Activated CD8-positive, alpha-beta memory T cell treated with anti-CD3 and anti-CD28 coated beads, Interleukin-2, amount 50 U/mL, for 24 hours (primary cell): ENCODE data around the gene PDXDC1.
"Not testable (repeated sequence)": the region's sequence is repeated elsewhere in the genome, so short reads cannot be mapped to it uniquely, and the experiment has no call there.

Experiments used
- DNase-seq: peaks from one replicate; pipeline ENCODE4 v3.0.0-alpha.2; 2020; ENCODE audit errors: extremely low read depth

The PDXDC1 gene

DNA sequence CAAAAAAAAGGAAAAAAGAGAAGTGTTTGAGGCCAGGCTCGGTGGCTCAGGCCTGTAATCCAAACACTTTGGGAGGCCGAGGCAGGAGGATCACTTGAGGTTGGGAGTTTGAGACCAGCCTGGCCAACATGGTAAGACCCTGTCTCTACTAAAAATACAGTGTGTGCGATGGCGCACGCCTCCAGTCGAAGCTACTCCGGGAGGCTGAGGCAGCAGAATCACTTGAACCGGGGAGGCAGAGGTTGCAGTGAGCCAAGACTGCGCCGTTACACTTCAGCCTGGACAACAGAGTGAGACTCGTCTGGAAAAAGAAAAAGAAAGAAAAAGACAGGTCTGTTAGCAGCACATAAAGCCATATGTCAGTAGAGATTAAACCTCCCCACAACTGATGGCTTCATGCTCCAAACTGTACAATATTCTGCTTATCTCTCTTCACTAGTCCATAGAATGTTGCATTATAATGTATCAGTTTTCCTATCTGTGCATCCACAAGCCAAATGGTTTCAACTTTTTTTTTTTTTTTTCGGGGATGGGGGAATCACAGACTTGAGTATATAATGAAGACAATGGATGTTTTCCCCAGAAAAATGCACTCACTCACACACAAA lies 3.1 kb upstream of the PDXDC1 start:
- DNase-seq: not testable (repeated sequence)

DNA sequence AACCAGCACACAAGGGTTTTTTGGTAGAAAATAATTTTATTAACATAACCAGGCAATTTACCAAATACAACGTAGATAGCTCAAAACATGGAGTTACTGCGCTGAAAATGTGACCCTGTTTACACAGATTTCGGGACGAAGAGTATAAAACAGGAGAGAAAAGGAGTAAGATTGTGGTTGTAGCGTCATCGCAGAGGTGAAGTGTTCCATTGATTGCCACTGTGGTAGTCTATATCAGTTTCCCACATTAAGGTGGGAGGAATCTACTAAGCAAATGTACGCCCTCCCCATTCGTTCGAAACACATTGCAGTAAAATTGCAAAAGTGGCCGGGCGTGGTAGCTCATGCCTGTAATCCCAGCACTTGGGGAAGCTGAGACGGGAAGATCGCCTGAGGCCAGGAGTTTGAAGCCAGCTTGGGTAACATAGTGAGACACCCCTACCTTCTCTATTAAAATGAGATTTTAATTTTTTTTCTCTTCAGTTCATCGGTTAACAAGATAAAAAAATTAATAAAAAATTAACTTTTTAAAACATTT lies 972 bp upstream of the PDXDC1 start:
- not testable (repeated sequence) for DNase-seq

DNA sequence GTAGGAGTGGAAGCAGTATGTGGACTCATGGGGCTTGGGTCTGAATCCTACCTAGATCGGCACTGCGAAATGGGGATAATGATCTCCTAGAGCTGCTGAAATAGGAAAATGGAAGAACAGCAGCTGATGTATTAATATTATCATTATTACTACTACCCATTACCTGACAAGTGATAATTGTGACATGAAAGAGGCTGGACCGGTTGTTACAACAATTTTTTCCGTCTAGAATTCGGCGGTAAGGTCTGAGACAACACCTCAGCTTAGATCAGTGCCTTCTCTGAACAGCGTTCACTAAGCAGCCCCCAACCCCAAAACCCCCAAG lies 533 bp upstream of the PDXDC1 start:
- not testable (repeated sequence) for DNase-seq

DNA sequence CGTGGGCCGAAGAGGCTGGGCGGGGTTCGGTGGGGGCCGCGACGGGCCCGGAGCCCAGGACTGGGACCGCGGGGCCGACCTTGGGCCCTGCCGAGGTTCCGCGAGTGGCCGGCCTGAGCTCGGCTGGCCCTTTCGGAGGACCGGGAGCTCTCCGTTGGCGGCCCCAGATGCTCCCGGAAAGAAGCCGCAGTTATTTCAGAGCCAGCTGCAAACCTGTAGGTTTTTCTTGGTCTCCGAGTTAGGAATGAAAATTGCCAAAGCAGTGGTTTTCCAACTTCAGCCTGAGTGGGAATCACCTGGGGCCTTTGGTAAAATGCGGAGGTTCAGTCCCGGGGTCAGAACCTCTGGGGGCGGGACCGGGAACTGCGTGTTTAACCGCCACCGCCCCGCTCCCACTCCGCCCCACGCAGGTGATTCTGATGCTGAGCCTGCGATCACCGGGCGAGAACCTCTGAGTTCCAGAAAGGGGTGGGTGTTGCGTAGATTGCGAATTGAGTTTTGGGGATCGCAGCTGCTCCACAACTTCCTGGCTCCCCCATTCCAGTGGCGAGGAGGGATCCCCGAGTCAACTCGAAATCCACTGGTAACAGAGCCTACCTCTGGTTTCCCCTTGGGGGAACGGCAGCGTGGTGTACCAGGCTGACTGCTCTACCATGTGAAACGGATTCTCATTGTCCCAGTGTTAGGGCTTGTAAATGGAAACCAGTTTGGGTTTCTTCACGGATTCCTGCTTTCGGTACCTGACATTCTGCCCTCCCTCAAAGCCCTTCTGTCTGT lies 780 bp downstream of the PDXDC1 start:
- not testable (repeated sequence) for DNase-seq

- DNase-seq: not testable (repeated sequence)
Observed at GRCh38 chr16:14976971-14977736, 2.3 kb downstream of the PDXDC1 start.

DNA sequence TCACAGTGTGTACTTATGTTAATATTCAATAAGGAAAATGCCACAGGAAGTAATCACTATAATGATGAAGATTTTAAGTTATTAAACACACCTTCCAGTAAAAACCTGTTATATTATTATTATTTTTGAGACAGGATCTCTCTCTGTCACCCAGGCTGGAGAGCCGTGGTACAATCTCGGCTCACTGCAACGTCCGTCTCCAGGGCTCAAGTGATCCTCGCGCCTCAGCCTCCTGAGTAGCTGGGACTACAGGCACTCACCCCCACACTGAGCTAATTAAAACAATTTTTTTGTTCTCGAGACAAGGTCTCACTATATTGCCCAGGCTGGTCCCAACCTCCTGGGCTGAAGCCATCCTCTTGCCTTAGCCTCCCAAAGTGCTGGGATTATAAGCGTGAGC lies 3.5 kb downstream of the PDXDC1 start:
- not testable (repeated sequence) for DNase-seq

DNA sequence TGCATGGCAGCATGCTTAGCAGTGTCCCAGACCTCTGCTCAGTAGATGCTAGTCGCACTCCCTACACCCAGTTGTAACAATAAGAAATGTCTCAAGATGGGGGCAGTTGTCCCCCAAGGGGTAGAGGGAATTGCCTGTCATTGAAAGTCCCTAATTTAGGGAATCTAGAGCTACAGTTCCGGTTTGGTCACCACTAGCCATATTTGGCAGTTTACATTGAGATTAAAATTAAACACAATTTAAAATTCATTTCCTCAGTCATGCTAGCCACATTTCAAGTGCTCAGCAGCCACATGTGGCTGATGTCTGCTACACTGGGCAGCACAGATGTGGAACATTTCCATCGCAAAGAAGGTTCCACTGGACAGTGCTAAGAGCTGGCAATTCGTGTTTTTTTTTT lies 4.1 kb downstream of the PDXDC1 start:
- not testable (repeated sequence) for DNase-seq

- not testable (repeated sequence) for DNase-seq
Observed at GRCh38 chr16:14981234-14981633, 6.4 kb downstream of the PDXDC1 start.

DNA sequence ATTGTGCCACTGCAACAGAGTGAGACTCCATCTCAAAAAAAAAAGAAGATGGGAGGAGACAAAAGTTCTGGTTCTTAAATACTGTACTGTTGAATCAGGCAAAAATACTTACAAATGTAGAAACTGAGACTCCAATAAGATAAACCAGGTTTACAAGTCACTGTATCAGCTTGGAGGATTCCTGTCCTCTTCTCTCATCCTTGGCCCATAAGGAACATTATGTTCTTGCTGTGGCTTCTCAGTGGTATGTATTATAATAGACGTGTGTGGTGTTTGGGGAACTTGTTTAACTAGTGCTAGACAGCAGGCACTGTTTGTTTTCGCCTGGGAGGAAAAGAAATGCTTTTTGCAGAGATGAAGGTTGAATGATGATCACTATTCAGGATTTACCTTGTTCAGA lies 7.7 kb downstream of the PDXDC1 start:
- not testable (repeated sequence) for DNase-seq

DNA sequence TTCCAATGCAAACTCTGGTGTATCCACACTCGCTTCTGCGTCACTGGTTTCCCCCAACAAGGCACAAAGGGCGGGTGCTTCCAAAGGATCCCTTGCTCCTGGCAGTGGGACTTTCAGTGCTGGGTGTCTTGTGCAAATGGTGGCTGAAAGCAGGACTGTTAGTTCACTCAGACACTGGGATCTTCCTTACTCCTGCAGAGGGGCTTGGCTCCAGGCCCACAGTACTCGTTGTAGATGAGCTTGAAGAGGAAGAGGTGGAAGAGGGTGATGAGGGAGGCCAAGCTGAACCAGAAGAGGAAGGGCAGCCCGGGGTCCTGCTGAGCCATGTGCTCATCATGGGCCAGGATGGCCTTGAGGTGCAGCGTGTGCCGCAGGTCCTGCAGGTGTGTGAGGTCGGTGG lies 13.3 kb downstream of the PDXDC1 start:
- DNase-seq: not testable (repeated sequence)

DNA sequence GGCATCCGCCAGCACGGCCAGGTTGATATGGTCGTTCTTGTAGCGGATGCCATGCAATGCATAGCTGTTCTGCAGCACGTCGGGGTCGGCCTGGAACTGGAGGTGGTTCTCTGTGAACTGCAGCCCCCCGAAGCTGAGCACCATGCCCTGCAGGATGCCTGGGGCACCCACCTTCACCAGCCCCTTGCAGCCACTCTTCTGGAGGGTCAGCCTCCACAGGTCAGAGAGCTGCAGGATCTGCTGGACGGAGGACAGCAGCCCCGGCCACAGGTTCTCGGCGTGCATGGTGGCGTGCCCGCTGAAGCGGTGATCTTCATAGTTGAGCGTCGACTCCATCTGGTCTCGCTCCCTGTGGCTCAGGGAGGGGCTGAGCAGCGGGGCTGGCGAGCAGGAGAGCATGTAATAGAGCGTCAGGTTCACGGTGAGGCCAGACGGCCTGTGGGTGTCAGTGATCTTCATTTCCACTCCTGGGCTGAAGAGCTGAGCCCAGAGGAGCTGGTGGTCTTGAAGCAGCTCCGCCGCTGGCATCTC lies 13.9 kb downstream of the PDXDC1 start:
- DNase-seq: not testable (repeated sequence)

DNA sequence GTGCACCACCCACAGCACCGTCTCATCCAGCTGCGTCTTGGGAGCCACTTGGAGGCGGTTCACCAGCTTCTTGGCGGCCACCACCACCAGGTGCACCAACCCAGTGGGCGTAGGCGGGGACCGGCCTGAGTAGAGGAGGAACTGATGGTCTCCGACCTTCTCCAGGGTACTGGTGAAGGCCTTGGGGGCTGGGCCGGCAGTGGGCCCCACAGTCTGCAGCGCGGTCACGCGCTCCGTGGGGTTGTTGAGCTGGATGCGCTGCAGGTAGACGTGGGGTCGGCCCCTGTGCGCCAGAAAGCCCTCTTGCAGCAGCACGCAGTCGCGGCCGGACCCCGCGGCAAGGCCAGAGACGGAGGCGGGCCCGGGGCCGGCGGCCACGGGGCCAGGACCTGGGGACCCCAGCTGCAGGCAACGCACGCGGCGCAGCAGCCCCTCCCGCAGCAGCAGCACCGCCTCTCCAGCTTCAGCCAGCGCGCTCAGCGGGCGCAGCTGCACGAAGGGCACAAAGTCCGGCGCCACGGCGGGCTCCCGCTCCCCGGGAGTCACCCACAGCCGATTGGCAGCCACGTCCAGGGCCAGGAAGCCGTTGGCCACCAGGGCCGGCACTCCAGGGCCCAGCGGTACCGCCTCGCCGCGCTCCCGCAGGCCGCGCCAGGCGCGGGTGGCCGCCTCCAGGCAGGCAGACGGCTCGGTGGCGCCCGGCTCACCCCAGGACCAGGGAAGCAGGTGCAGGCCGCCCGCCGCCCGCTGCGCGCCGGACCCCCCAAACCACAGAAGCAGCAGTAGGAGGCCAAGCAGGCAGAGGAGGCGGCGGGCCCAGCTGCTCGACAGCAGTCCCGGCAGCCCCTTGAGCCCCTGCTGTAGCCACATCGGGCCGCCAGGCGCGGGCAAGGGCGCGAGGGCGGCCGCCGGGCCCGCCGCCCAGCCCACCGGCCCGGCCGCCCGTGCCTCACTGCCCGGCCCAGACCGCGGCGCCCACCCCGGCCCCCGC lies 14.8 kb downstream of the PDXDC1 start:
- not testable (repeated sequence) for DNase-seq

DNA sequence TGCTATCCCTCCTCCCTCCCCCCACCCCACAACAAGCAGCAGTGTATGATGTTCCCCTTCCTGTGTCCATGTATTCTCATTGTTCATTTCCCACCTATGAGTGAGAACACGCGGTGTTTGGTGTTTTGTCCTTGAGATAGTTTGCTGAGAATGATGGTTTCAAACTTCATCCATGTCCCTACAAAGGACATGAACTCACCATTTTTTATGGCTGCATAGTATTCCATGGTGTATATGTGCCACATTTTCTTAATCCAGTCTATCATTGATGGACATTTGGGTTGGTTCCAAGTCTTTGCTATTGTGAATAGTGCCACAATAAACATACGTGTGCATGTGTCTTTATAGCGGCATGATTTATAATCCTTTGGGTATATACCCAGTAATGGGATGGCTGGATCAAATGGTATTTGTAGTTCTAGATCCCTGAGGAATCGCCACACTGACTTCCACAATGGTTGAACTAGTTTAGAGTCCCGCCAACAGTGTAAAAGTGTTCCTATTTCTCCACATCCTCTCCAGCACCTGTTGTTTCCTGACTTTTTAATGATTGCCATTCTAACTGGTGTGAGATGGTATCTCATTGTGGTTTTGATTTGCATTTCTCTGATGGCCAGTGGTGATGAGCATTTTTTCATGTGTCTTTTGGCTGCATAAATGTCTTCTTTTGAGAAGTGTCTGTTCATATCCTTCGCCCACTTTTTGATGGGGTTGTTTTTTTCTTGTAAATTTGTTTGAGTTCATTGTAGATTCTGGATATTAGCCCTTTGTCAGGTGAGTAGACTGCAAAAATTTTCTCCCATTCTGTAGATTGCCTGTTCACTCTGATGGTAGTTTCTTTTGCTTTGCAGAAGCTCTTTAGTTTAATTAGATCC lies 18.7 kb downstream of the PDXDC1 start:
- not testable (repeated sequence) for DNase-seq

GRCh38 chr16:14996702-14997101 lies 21.9 kb downstream of the PDXDC1 start:
- DNase-seq: not testable (repeated sequence)

GRCh38 chr16:14998300-14998699 lies 23.5 kb downstream of the PDXDC1 start:
- DNase-seq: not testable (repeated sequence)

DNA sequence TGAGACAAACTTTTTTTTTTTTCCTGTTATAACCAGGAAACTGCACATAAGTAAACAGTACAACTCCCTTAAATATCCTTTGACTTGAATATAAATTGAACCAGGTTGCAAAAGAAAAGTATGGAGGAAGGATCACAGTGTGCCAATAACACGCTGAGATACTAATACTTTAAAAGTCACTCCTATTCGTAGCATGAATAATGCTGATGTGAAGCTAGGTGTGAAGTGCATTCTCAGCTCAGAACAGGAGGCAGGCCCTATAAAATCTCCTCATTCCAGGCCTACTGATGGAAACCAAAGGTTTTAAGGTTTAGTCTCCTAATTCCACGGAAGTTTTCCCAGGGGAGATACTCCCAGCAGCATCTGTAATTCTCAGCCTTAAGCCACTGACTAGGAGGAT lies 25.0 kb downstream of the PDXDC1 start:
- DNase-seq: not testable (repeated sequence)

GRCh38 chr16:15002448-15002847 lies 27.6 kb downstream of the PDXDC1 start:
- not testable (repeated sequence) for DNase-seq

GRCh38 chr16:15005357-15006132 lies 30.7 kb downstream of the PDXDC1 start:
- DNase-seq: not testable (repeated sequence)

DNA sequence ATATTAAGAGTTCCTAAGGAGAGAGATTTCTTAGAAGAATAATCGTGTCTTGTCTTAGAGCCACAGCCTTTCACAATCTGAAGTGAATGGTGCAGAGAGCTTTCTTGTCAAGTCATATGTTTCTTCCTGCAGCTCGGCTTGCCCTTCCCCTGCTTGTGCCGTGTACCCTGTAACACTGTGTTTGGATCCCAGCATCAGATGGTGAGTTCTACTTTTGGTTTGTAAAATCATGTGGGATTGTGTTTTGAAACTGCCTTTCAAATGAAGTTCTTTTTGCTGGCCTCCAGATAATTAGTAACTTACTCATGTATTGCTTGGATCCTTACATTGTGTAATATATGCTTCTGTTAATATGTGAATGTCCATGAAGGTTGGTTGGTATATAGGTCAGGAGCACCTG lies 33.8 kb downstream of the PDXDC1 start:
- DNase-seq: not testable (repeated sequence)
